Epithelial cell of esophagus (primary cell): ENCODE measurements around the gene TIGD3.

ENCODE experiments used
- DNase-seq: peaks from one replicate; pipeline ENCODE4 v3.0.0; 2010; ENCODE audit warnings: low read depth
- H3K4me3 ChIP-seq: 2 replicates; pipeline ENCODE4 v1.5.1; 2011; ENCODE audit warnings: mild to moderate bottlenecking, low read length, control low read depth
- TF ChIP-seq, protein P1 (sequence below): IDR thresholded peaks from 2 replicates; pipeline ENCODE4 v1.5.1; 2011; ENCODE audit warnings: low read depth, mild to moderate bottlenecking, low read length, control low read depth, inconsistent platforms; ENCODE audit not compliant: insufficient read depth; ENCODE audit errors: missing control alignments

TIGD3 gene

DNA sequence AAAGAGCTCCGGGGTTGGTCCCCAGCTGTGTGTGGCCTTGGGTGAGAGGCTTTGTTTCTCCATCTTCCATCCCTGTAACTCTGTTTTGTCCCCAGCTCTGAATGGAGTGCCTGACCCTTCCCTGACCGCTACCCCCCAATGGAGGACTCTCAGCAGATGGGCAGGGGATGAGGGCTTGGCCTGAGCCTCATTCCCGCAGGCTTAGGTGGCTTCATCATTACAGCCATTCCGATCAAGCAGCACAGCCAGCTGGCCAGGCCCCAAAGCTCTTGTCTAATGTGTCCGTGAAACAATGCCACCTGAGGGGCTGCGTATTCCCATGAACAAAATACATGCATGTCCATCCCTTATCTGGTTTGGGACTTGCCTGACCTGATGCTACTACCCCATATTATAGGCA is 43.8 kb upstream of the TIGD3 start:
- TF ChIP-seq, protein P1, sequence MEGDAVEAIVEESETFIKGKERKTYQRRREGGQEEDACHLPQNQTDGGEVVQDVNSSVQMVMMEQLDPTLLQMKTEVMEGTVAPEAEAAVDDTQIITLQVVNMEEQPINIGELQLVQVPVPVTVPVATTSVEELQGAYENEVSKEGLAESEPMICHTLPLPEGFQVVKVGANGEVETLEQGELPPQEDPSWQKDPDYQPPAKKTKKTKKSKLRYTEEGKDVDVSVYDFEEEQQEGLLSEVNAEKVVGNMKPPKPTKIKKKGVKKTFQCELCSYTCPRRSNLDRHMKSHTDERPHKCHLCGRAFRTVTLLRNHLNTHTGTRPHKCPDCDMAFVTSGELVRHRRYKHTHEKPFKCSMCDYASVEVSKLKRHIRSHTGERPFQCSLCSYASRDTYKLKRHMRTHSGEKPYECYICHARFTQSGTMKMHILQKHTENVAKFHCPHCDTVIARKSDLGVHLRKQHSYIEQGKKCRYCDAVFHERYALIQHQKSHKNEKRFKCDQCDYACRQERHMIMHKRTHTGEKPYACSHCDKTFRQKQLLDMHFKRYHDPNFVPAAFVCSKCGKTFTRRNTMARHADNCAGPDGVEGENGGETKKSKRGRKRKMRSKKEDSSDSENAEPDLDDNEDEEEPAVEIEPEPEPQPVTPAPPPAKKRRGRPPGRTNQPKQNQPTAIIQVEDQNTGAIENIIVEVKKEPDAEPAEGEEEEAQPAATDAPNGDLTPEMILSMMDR: no peak
- H3K4me3 ChIP-seq: no peak overlapping the region
- no peak for DNase-seq

DNA sequence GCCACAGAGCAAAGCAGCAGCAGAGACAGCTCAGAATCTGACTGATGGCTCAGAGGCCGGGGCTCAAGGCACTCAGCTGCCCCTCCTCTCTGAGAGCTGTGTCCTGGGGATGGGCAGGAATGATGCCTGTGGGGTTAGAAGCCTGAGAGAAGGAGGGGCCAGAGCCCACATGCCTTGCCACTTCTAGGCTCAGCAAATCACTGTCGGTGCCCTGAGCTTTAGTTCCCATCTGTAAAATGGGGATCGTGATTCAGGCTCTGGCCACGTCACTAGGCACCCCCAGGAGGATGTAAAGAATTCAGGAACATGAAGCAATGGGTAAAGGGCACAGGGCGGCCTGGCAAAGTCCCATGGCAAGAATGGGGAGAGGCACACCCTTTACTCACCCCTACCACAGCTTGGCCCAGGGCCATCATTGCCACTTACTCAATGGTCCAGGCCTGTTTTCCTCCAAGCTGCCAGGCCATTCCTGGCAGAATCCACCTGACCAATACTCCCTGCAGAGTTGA is 43.3 kb upstream of the TIGD3 start:
- TF ChIP-seq, protein P1: no peak
- peak; percentile 34 for DNase-seq
- no peak overlapping the region for H3K4me3 ChIP-seq

DNA sequence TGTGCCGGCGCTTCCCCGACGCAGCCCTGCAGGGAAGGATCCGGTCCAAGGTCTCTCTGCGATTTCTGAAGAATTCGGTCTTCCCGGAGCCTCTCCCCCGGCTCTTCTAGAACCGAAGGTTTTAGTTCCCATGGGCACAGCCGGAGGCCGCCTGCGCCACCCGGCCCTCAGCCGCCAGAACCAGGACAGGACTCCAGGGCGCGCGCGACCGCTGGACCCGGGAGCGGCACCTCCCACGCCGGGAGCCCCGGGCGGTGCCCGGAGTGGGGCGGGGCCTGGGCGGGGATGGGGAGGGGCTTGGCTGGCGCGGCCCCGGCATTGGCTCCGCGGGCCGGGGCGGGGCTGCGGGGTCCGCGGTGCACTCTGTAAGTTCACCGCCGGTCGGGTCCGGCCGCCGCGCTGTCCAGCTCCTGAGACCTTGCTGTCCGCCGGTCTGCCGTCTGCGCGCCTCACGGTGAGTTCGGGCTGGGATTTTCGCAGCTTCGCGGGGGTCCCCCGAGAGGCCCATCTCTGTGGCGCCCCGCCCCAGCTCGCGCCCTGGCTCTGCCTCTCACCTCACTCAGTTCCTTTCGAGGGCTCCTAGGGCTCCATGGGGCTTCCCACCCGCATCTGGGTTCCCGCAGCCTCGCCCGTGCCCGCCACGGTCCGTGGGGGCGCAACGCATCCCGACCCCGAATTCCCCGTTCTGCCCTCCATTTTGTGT is 39.9 kb upstream of the TIGD3 start, which contains the start of gene CDC42EP2:
Gene CDC42EP2 (plus strand): TSS at position 366 of the 703 bp plus-strand sequence. CDS start 6,033 bp downstream, outside the sequence.
- TF ChIP-seq, protein P1: no peak
- H3K4me3 ChIP-seq: peak within 1 kb of the TSS; percentile 66
- DNase-seq: peak; percentile 82

DNA sequence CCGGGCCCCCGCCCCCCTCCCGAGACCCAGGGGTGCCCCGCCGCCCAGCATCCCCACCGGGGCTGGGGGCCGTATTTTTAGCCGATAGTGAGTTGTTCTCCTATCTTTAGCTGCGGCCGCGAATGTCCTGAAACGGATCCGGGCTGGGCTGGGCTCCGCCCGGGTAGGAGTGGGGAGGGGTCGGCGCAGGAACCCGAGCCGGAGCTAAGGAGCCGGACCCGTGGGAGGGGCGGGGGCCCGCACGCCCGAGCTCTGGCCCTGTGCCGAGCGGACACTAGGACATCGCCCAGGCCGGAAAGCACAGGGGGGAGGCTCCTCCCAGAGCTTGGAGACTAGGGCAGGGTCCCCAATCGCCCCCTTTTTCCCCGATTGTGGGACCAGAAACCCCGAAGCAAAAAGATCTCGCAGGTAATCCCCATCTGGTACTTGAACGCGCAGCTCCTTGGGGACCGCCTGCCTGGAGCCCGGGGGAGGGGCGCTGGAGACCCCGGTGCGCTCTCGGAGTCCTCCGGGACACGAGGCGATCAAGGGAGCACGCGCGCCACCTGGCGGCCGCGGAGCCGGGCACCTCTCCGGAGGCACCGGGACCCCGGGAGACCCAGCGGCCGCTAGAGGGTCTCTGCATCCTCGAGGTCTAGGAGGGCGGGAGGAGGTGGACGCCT is 39.2 kb upstream of the TIGD3 start:
- DNase-seq: peak; percentile 67
- H3K4me3 ChIP-seq: peak overlapping the region; percentile 66
- TF ChIP-seq, protein P1: peak; percentile 68

DNA sequence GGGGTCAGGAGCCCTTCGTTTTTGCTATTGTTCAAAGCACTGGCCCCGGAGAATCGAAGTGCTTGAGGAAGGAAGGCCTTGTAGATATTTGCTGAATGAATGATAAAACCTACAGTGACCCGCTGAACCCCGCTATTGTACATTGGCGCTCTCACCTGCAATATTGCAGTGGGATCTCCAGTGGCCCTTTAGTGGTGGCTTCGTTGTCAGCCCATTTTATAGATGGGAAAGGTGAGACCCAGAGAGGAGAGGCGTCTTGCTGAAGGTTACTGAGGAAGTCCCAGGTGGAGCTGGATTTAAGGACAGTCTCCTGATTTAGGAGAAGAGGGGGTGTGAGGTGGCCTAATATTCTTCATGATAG is 38.7 kb upstream of the TIGD3 start:
- no peak for DNase-seq
- peak overlapping the region; percentile 66 for H3K4me3 ChIP-seq
- TF ChIP-seq, protein P1: no peak

DNA sequence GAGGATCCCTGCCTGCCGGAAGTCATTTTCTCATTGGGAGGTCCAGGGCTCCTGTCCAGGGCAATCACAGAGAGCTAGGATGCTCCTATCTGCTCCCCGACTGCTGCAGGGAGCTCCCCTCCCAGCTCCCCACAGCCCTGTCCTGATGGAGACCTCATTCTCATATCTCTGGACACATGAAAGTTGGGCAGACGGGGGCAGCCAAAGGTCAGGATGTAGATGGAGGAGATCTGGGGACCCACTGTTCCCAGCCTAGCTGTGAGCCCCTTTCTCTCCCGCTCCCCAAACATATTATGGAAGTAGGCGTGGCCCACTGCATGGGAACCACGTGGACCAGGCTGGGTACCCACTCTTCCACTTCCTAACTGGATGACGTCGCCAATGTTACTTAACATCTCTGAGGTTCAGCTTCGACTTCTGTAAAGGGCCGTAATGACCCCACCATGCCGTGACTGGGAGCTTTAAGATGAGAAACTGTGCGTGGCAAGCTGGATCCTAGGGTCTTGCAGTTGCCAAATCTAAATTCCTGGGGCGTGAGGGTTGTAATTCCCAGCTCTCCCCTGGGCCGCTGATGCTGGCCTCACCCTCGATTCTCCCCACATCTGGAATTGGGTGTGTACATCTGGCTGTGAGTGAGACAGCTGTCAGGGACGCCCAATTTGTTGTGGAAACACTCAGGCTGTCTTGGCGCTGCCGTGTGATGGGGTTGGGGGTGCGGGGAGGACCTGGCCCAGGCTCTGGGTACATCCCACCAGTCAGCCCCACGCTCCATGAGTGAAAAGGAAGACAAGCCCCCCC is 38.1 kb upstream of the TIGD3 start:
- peak; percentile 74 for DNase-seq
- peak overlapping the region; percentile 7 for H3K4me3 ChIP-seq
- TF ChIP-seq, protein P1: no peak
